ENCODE measurements around the gene CYP24A1. TPM values are rescaled to one million over a fixed set of nuclear protein-coding genes. Genes with fewer than 3 reads are reported as not detected.

CYP24A1 gene
- polyA plus RNA-seq, 1 donor (not counting 4 experiments of a cell fraction or from before 2014, with no cell fraction given), result 18.2 TPM

GRCh38 chr20:54215157-54215789 lies 41.5 kb upstream of the CYP24A1 start:
- H3K79me2 ChIP-seq (ENCODE audit: control insufficient read depth, insufficient read depth, low read length), result peaks cover 40% of the 10 kb centered on the region
- FAIRE-seq (no peak), DNase-seq (ENCODE audit: low read depth, low spot score) (no peak)
- H3K4me1 ChIP-seq (ENCODE audit: control insufficient read depth, extremely low read depth, insufficient read depth, low read length), result peaks cover 3% of the 10 kb centered on the region
- no peaks in the 10 kb centered on the region for H3K27me3 ChIP-seq (ENCODE audit: control insufficient read depth, extremely low read depth, insufficient read depth, low read length)
- H3K9me3 ChIP-seq (ENCODE audit: control insufficient read depth, low read depth, low read length), result no peaks in the 10 kb centered on the region
- H3K4me3 ChIP-seq (ENCODE audit: control insufficient read depth in 2 of 3, extremely low read depth in 1 of 3, insufficient read depth in 2 of 3, low read depth in 1 of 3, low read length in 3 of 3), result no peak overlapping the region
- dilution Hi-C loops (cut with MboI; ENCODE audit: extremely low pct_ligation_motif_present, low sequenced_read_pairs), result loop anchor here (10.0 kb wide), 1 partner anchor 450 kb away; no protein-coding TSS in a partner anchor
- peaks cover 2% of the 10 kb centered on the region for H4K20me1 ChIP-seq (ENCODE audit: control insufficient read depth, extremely low read depth, insufficient read depth, low read length)
- no peak overlapping the region for H3K4me2 ChIP-seq (ENCODE audit: control insufficient read depth, extremely low read depth, insufficient read depth, low read depth, low read length)
- TF ChIP-seq CTCF (optimal IDR thresholded peaks at IDR 0.05 in 1 of 3, IDR thresholded peaks at IDR 0.05 in 1 of 3, conservative IDR thresholded peaks at IDR 0.05 in 1 of 3; ENCODE audit: extremely low read depth in 1 of 3, insufficient read depth in 2 of 3, low read length in 3 of 3) (no peak), EZH2 (IDR thresholded peaks at IDR 0.05; ENCODE audit: low read length) (no peak)
- H3K9me1 ChIP-seq (ENCODE audit: control insufficient read depth, extremely low read depth, insufficient read depth, low read length), result no peaks in the 10 kb centered on the region
- no peak overlapping the region for H2AFZ ChIP-seq (ENCODE audit: control insufficient read depth, low read length)
- H3K9ac ChIP-seq (ENCODE audit: control insufficient read depth, extremely low read depth, insufficient read depth, low read length), result no peak overlapping the region
- peaks cover 5 to 20% of the 10 kb centered on the region in 2 experiments for H3K36me3 ChIP-seq (ENCODE audit: control insufficient read depth in 2 of 2, extremely low read depth in 1 of 2, insufficient read depth in 2 of 2, low read length in 2 of 2)
- H3K27ac ChIP-seq (ENCODE audit: control insufficient read depth, insufficient read depth, low read length), result no peak overlapping the region

GRCh38 chr20:54214566-54214965 lies 40.8 kb upstream of the CYP24A1 start:
- peaks cover 2% of the 10 kb centered on the region for H4K20me1 ChIP-seq (ENCODE audit: control insufficient read depth, extremely low read depth, insufficient read depth, low read length)
- no peaks in the 10 kb centered on the region for H3K9me1 ChIP-seq (ENCODE audit: control insufficient read depth, extremely low read depth, insufficient read depth, low read length)
- H3K79me2 ChIP-seq (ENCODE audit: control insufficient read depth, insufficient read depth, low read length), result peaks cover 47% of the 10 kb centered on the region
- no peaks in the 10 kb centered on the region for H3K9me3 ChIP-seq (ENCODE audit: control insufficient read depth, low read depth, low read length)
- peaks cover 5% of the 10 kb centered on the region for H3K4me1 ChIP-seq (ENCODE audit: control insufficient read depth, extremely low read depth, insufficient read depth, low read length)
- FAIRE-seq, result no peak
- peaks cover 5 to 20% of the 10 kb centered on the region in 2 experiments for H3K36me3 ChIP-seq (ENCODE audit: control insufficient read depth in 2 of 2, extremely low read depth in 1 of 2, insufficient read depth in 2 of 2, low read length in 2 of 2)
- H2AFZ ChIP-seq (ENCODE audit: control insufficient read depth, low read length), result no peak overlapping the region
- no peak overlapping the region for H3K4me3 ChIP-seq (ENCODE audit: control insufficient read depth in 2 of 3, extremely low read depth in 1 of 3, insufficient read depth in 2 of 3, low read depth in 1 of 3, low read length in 3 of 3)
- no peaks in the 10 kb centered on the region for H3K27me3 ChIP-seq (ENCODE audit: control insufficient read depth, extremely low read depth, insufficient read depth, low read length)
- no peak for TF ChIP-seq EZH2 (IDR thresholded peaks at IDR 0.05; ENCODE audit: low read length)
- TF ChIP-seq CTCF (optimal IDR thresholded peaks at IDR 0.05 in 1 of 3, IDR thresholded peaks at IDR 0.05 in 1 of 3, conservative IDR thresholded peaks at IDR 0.05 in 1 of 3; ENCODE audit: extremely low read depth in 1 of 3, insufficient read depth in 2 of 3, low read length in 3 of 3), result no peak
- dilution Hi-C loops (cut with MboI; ENCODE audit: extremely low pct_ligation_motif_present, low sequenced_read_pairs), result loop anchor here (10.0 kb wide), 1 partner anchor 450 kb away; no protein-coding TSS in a partner anchor
- H3K27ac ChIP-seq (ENCODE audit: control insufficient read depth, insufficient read depth, low read length), result no peak overlapping the region
- no peak overlapping the region for H3K4me2 ChIP-seq (ENCODE audit: control insufficient read depth, extremely low read depth, insufficient read depth, low read depth, low read length)
- no peak for DNase-seq (ENCODE audit: low read depth, low spot score)
- no peak overlapping the region for H3K9ac ChIP-seq (ENCODE audit: control insufficient read depth, extremely low read depth, insufficient read depth, low read length)
